IMR-90 (cell line): ENCODE results near the gene CFAP43. TPM values are rescaled to one million over a fixed set of nuclear protein-coding genes. Genes with fewer than 3 reads are reported as not detected.

ENCODE experiments used
- ATAC-seq: fragments of 200-7000 bp; cut with Tn5 transposase; 2 replicates; pipeline ENCODE4 v1.9.1; 2020; ENCODE audit warnings: low read depth, mild to moderate bottlenecking, moderate library complexity
- BruUV-seq: library from RNA; stranded (reverse); fragments of 400-500 nt; replicated peaks from 2 replicates; lab custom pipeline; 2021; lab: Mats Ljungman, UMichigan
- CTCF ChIA-PET: fragments of 300-600 bp; formaldehyde crosslinking; extraction: SDS; loops from one replicate; lab custom pipeline; 2021; ENCODE audit warnings: antibody characterized with exemption; lab: Yijun Ruan, JAX
- POLR2A ChIA-PET: fragments of 300-600 bp; sonication (Branson Sonifier 250); formaldehyde crosslinking; loops from one replicate; lab custom pipeline; 2022; ENCODE audit warnings: antibody characterized with exemption; ENCODE audit not compliant: unreplicated experiment; lab: Charles Lee
- DNase-seq: peaks from one replicate; pipeline ENCODE4 v3.0.0; 2013
- H2AFZ ChIP-seq: replicated peaks from 2 replicates; pipeline ENCODE3; 2013; ENCODE audit warnings: low read length, mild to moderate bottlenecking; ENCODE audit not compliant: poor library complexity
- H2AK5ac ChIP-seq: 2 replicates; pipeline ENCODE4 v1.6.1; 2013; ENCODE audit warnings: low read depth, low read length, inconsistent platforms
- H2AK9ac ChIP-seq: replicated peaks from 2 replicates; pipeline ENCODE3; 2013; ENCODE audit warnings: mild to moderate bottlenecking, low read depth, low read length, moderate library complexity; ENCODE audit not compliant: poor library complexity
- H2BK120ac ChIP-seq: 2 replicates; pipeline ENCODE4 v1.6.1; 2013; ENCODE audit warnings: low read depth, low read length, inconsistent platforms
- H2BK15ac ChIP-seq: 3 replicates; pipeline ENCODE4 v1.6.1; 2013; ENCODE audit warnings: low read depth, low read length, inconsistent platforms
- H2BK20ac ChIP-seq: 2 replicates; pipeline ENCODE4 v1.6.1; 2013; ENCODE audit warnings: low read depth, mild to moderate bottlenecking, inconsistent platforms, low read length, moderate library complexity
- H2BK5ac ChIP-seq: 2 replicates; pipeline ENCODE4 v1.6.1; 2013; ENCODE audit warnings: mild to moderate bottlenecking, low read depth, low read length, inconsistent platforms; ENCODE audit not compliant: poor library complexity, severe bottlenecking
- H3K14ac ChIP-seq: replicated peaks from 2 replicates; pipeline ENCODE4 v1.6.1; 2013; ENCODE audit warnings: low read depth, low read length, inconsistent platforms
- H3K18ac ChIP-seq: 2 replicates; pipeline ENCODE4 v1.6.1; 2013; ENCODE audit warnings: low read depth, low read length, control low read depth
- H3K23ac ChIP-seq: 2 replicates; pipeline ENCODE4 v1.6.1; 2013; ENCODE audit warnings: low read depth, low read length, inconsistent platforms
- H3K27ac ChIP-seq: 2 replicates; pipeline ENCODE4 v1.5.1; 2013; ENCODE audit warnings: mild to moderate bottlenecking, control low read depth, low read length; ENCODE audit not compliant: insufficient read depth
- H3K27me3 ChIP-seq: 2 replicates; pipeline ENCODE4 v1.6.1; 2013; ENCODE audit warnings: low read length; ENCODE audit not compliant: control insufficient read depth, insufficient read depth
- H3K36me3 ChIP-seq: 2 replicates; pipeline ENCODE4 v1.6.1; 2013; ENCODE audit warnings: low read length, mixed read lengths; ENCODE audit not compliant: control insufficient read depth, insufficient read depth
- H3K4ac ChIP-seq: 2 replicates; pipeline ENCODE4 v1.6.1; 2013; ENCODE audit warnings: low read depth, low read length, inconsistent platforms
- H3K4me1 ChIP-seq: 2 replicates; pipeline ENCODE4 v1.6.1; 2013; ENCODE audit warnings: low read length, mixed read lengths; ENCODE audit not compliant: control insufficient read depth, insufficient read depth
- H3K4me2 ChIP-seq: 2 replicates; pipeline ENCODE4 v1.6.1; 2013; ENCODE audit warnings: low read depth, mild to moderate bottlenecking, control low read depth, low read length, moderate library complexity
- H3K4me3 ChIP-seq: 2 replicates; pipeline ENCODE4 v1.5.1; 2013; ENCODE audit warnings: low read depth, mild to moderate bottlenecking, control low read depth, low read length, moderate library complexity; ENCODE audit not compliant: insufficient read depth
- H3K56ac ChIP-seq: 2 replicates; pipeline ENCODE4 v1.6.1; 2013; ENCODE audit warnings: low read length, inconsistent platforms; ENCODE audit not compliant: insufficient read depth; ENCODE audit errors: extremely low read depth
- H3K79me1 ChIP-seq, 2 experiments: 2 replicates each; pipeline ENCODE4 v1.6.1; 2013; ENCODE audit warnings: low read length in 2 of 2, inconsistent platforms in 1 of 2, low read depth in 1 of 2
- H3K9ac ChIP-seq: 2 replicates; pipeline ENCODE4 v1.6.1; 2013; ENCODE audit warnings: low read depth, low read length, control low read depth
- H3K9me1 ChIP-seq: 2 replicates; pipeline ENCODE4 v1.6.1; 2013; ENCODE audit warnings: low read length, inconsistent platforms; ENCODE audit not compliant: insufficient read depth
- H3K9me3 ChIP-seq: 2 replicates; pipeline ENCODE4 v1.6.1; 2013; ENCODE audit warnings: low read length; ENCODE audit not compliant: control insufficient read depth, insufficient read depth
- H4K20me1 ChIP-seq: 2 replicates; pipeline ENCODE4 v1.6.1; 2013; ENCODE audit warnings: low read length, inconsistent platforms; ENCODE audit not compliant: insufficient read depth
- H4K5ac ChIP-seq: 2 replicates; pipeline ENCODE4 v1.6.1; 2013; ENCODE audit warnings: mild to moderate bottlenecking, low read depth, low read length, control low read depth
- H4K8ac ChIP-seq, 2 experiments: 2 replicates each; pipeline ENCODE4 v1.6.1; 2013; ENCODE audit warnings: low read depth in 2 of 2, low read length in 2 of 2, control low read depth in 1 of 2, inconsistent platforms in 1 of 2
- H4K91ac ChIP-seq: 2 replicates; pipeline ENCODE4 v1.6.1; 2013; ENCODE audit warnings: low read depth, low read length, inconsistent platforms; ENCODE audit not compliant: insufficient read depth
- CEBPB ChIP-seq: IDR thresholded peaks from 2 replicates; pipeline ENCODE4 v1.6.1; 2012; ENCODE audit warnings: low read depth, low read length, improper control_type of control experiment
- CHD1 ChIP-seq: IDR thresholded peaks from 2 replicates; pipeline ENCODE4 v1.6.1; 2012; ENCODE audit warnings: low read depth, low read length, improper control_type of control experiment
- CTCF ChIP-seq: conservative IDR thresholded peaks from 2 replicates; pipeline ENCODE4 v1.5.1; 2012; ENCODE audit warnings: mild to moderate bottlenecking, low read depth, low read length, improper control_type of control experiment
- FOS ChIP-seq: fragments of 150-350 bp; IDR thresholded peaks from 2 replicates; pipeline ENCODE4 v1.6.1; 2016; ENCODE audit warnings: low read depth, low read length
- MAFK ChIP-seq: IDR thresholded peaks from 2 replicates; pipeline ENCODE4 v1.6.1; 2012; ENCODE audit warnings: low read depth, low read length, improper control_type of control experiment
- MAZ ChIP-seq: IDR thresholded peaks from 2 replicates; pipeline ENCODE4 v1.6.1; 2012; ENCODE audit warnings: low read depth, mild to moderate bottlenecking, low read length, improper control_type of control experiment, moderate library complexity, borderline replicate concordance
- MXI1 ChIP-seq: IDR thresholded peaks from 2 replicates; pipeline ENCODE4 v1.6.1; 2012; ENCODE audit warnings: low read depth, mild to moderate bottlenecking, low read length, moderate library complexity, borderline replicate concordance
- POLR2A ChIP-seq: IDR thresholded peaks from 2 replicates; pipeline ENCODE4 v1.6.1; 2012; ENCODE audit warnings: mild to moderate bottlenecking, low read depth, low read length
- RAD21 ChIP-seq: IDR thresholded peaks from 2 replicates; pipeline ENCODE4 v1.6.1; 2012; ENCODE audit warnings: low read length, improper control_type of control experiment
- RFX5 ChIP-seq: IDR thresholded peaks from 2 replicates; pipeline ENCODE4 v1.8.0; 2012; ENCODE audit warnings: low read depth, mild to moderate bottlenecking, low read length, moderate library complexity
- WGBS, 2 experiments: methylation state at CpG; one replicate each; pipeline versions ENCODE4 v1.1.5 to v1.1.7; 2013; ENCODE audit warnings: missing lambda C conversion rate in 2 of 2; ENCODE audit not compliant: insufficient read length in 1 of 2; ENCODE audit errors: extremely low coverage in 2 of 2; 5-methylcytosine and 5-hydroxymethylcytosine counted together
- dilution Hi-C: fragments of 300-500 bp; cut with HindIII; formaldehyde crosslinking; loops from one replicate; pipeline ENCODE4 v1.14.3; 2018; ENCODE audit warnings: low sequenced_read_pairs; ENCODE audit not compliant: unreplicated experiment
- in situ Hi-C: fragments of 300-500 bp; cut with MboI; formaldehyde crosslinking; loops from 3 replicates; pipeline ENCODE4 v1.14.3; 2019; ENCODE audit warnings: low sequenced_read_pairs, inconsistent platforms, mixed read lengths
- intact Hi-C: fragments of 100-400 bp; cut with micrococcal nuclease; formaldehyde crosslinking; loops from 2 replicates; pipeline ENCODE4 v1.10.0; 2022
- polyA plus RNA-seq, 3 experiments: library from polyadenylated mRNA; depleted of rRNA; stranded (reverse); fragments of >200 nt; gene quantifications; 2 replicates each; pipeline ENCODE4 v1.2.3, GENCODE V29; 2012; ENCODE audit warnings: low replicate concordance in 1 of 3
- total RNA-seq: library from RNA; depleted of rRNA; stranded (reverse); fragments of >200 nt; gene quantifications from 2 replicates; pipeline ENCODE4 v1.2.3, GENCODE V29; 2012

CFAP43 gene
- total and polyA plus RNA-seq, 2 of the 4 experiments (the other 2 are of a cell fraction): under 0.01 to 0.05 TPM

- 33% methylated on average over 2 of the region's 5 CpGs; no CpG with 5 or more reads in 1 of the 2 experiments for WGBS, 2 experiments
- H2BK15ac ChIP-seq: no peak overlapping the region
- H3K36me3 ChIP-seq: no peaks in the 10 kb centered on the region
- no peaks in the 10 kb centered on the region for H3K9me3 ChIP-seq
- H3K79me1 ChIP-seq: no peaks in the 10 kb centered on the region
- no TSS peak for BruUV-seq
- TF ChIP-seq RAD21 (no peak), MAFK (no peak), CTCF (no peak), CEBPB (no peak), CHD1 (no peak), RFX5 (no peak), MAZ (no peak), FOS (no peak), MXI1 (no peak), POLR2A (no peak)
- H2BK120ac ChIP-seq: no peak overlapping the region
- no peak overlapping the region for H2BK5ac ChIP-seq
- H2AK5ac ChIP-seq: no peak overlapping the region
- H4K91ac ChIP-seq: no peak overlapping the region
- no peak for DNase-seq
- ATAC-seq: no peak
- H2AK9ac ChIP-seq: no peak overlapping the region
- H3K9me1 ChIP-seq: no peaks in the 10 kb centered on the region
- no peak overlapping the region for H4K8ac ChIP-seq
- H3K4me2 ChIP-seq: no peak overlapping the region
- H3K56ac ChIP-seq: no peak overlapping the region
- dilution Hi-C loops: no loop called here
- POLR2A ChIA-PET: no interaction called here
- H4K20me1 ChIP-seq: no peaks in the 10 kb centered on the region
- H3K18ac ChIP-seq: no peak overlapping the region
- H3K4me1 ChIP-seq: no peaks in the 10 kb centered on the region
- no peak overlapping the region for H3K27ac ChIP-seq
- H4K5ac ChIP-seq: no peak overlapping the region
- H2BK20ac ChIP-seq: no peak overlapping the region
- no peak overlapping the region for H3K14ac ChIP-seq
- no peak overlapping the region for H3K4me3 ChIP-seq
- CTCF ChIA-PET: no interaction called here
- H3K9ac ChIP-seq: no peak overlapping the region
- peaks cover 24% of the 10 kb centered on the region for H3K27me3 ChIP-seq
- no peak overlapping the region for H3K23ac ChIP-seq
- no peak overlapping the region for H3K4ac ChIP-seq
- in situ Hi-C loops: no loop called here
- intact Hi-C loops: no loop called here
- H2AFZ ChIP-seq: no peak overlapping the region
Observed at GRCh38 chr10:104170610-104171254, 61.4 kb downstream of the CFAP43 start.
